Prostate gland (tissue), 2 donors: ENCODE data around the gene ASCC2. TPM values are rescaled to one million over a fixed set of nuclear protein-coding genes. Genes with fewer than 3 reads are reported as not detected.
"Not testable (repeated sequence)": the region's sequence is repeated elsewhere in the genome, so short reads cannot be mapped to it uniquely, and the experiment has no call there.

ENCODE experiments used
- DNase-seq: peaks from one replicate; pipeline ENCODE4 v3.0.0-alpha.2; 2019; ENCODE audit warnings: low spot score
- H3K27ac ChIP-seq, 2 donors: fragments of 200-600 bp; sonication (generic); 2 replicates each; pipeline ENCODE4 v1.5.1; 2017 to 2019
- H3K27me3 ChIP-seq: fragments of 200-600 bp; sonication (generic); replicated peaks from 2 replicates; pipeline ENCODE4 v1.5.1; 2019; ENCODE audit not compliant: insufficient read depth
- H3K36me3 ChIP-seq, 2 donors: fragments of 200-600 bp; sonication (generic); 1 replicate in 1 of 2; 2 replicates in 1 of 2; pipeline versions ENCODE4 v1.5.1 to v1.8.1; 2017 to 2019
- H3K4me1 ChIP-seq: fragments of 200-600 bp; sonication (generic); replicated peaks from 2 replicates; pipeline ENCODE4 v1.5.1; 2019
- H3K4me3 ChIP-seq, 2 donors: fragments of 200-600 bp; sonication (generic); 2 replicates each; pipeline ENCODE4 v1.5.1; 2017 to 2019
- H3K9me3 ChIP-seq: fragments of 200-600 bp; sonication (generic); 2 replicates; pipeline ENCODE4 v1.5.1; 2017
- POLR2A ChIP-seq: fragments of 450-650 bp; IDR thresholded peaks from one replicate; pipeline ENCODE4 v1.6.1; 2016; ENCODE audit warnings: antibody characterized with exemption, mild to moderate bottlenecking
- POLR2AphosphoS5 ChIP-seq: sonication (generic); formaldehyde crosslinking; IDR thresholded peaks from one replicate; pipeline ENCODE4 v1.6.1; 2017; ENCODE audit warnings: antibody characterized with exemption
- WGBS: methylation state at CpG from one replicate; pipeline ENCODE4 v1.1.5; 2018; 5-methylcytosine and 5-hydroxymethylcytosine counted together
- intact Hi-C: fragments of 100-400 bp; cut with DNase I; formaldehyde crosslinking; loops from one replicate; pipeline ENCODE4 v1.14.2; 2022
- total RNA-seq, 2 donors: library from RNA; depleted of rRNA; stranded (reverse); fragments of >200 nt; gene quantifications; one replicate each; pipeline ENCODE4 v1.1.0, GENCODE V29; 2016
- TF ChIP-seq, protein P1 (sequence below), 4 experiments: fragments of 200-600 bp in 2 of 4; fragments of 450-650 bp in 2 of 4; sonication (generic) in 2 of 4; IDR thresholded peaks; 1 replicate in 3 of 4; 2 replicates in 1 of 4; pipeline ENCODE4 v1.5.1; 2016 to 2019; ENCODE audit warnings: antibody characterized with exemption in 4 of 4, mild to moderate bottlenecking in 2 of 4, moderate library complexity in 2 of 4

The ASCC2 gene
- total RNA-seq, 2 donors from 2014 or later = 42.5 to 82.6 TPM

DNA sequence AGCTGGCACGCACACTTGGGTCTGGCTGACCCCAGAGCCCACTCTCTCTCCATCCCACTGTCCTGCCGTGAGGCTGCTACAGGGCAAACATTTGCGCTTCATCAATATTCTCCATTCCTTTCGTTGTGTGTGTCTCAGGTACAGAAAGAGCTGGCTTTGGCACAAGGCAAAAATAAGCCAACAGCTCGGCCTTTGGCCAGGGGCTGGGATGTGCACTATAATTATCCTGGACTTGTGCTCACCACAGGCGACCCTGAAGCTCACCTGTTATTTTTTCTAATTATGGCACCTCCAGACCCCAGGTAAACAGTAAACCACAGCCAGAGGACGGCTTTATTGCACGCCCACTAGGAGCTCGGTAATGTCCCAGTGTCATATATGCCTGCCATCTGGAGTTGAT lies 82.2 kb downstream of the ASCC2 start:
- 89% methylated on average over 9 of the region's 9 CpGs for WGBS
- H3K36me3 ChIP-seq = no peaks in the 10 kb centered on the region
- intact Hi-C loops = no loop called here

DNA sequence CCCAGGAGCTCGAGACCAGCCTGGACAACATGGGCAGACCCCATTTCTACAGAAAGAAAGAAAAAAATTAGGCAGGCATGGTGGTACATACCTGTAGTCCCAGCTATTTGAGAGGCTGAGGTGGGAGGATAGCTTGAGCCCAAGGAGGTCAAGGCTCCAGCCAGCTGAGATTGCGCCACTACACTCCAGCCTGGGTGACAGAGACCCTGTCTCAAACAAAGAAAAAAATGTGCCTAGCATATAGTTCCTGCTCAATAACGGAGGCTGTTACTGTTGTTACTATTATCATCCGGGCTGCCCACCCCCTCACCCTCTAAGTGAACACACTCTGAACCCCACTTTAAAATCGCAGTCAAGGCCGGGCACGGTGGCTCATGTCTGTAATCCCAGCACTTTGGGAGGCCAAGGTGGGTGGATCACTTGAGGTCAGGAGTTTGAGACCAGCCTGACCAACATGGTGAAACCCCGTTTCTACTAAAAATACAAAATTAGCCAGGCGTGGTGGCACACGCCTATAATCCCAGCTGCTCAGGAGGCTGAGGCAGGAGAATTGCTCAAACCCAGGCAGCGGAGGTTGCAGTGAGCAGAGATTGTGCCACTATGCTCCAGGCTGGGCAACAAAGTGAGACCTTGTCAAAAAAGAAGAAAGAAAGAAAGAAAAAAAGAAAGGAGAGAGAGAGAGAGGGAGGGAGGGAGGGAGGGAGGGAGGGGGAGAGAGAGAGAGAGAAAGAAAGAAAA lies 83.2 kb downstream of the ASCC2 start:
- H3K36me3 ChIP-seq, intact Hi-C loops, DNase-seq, H3K9me3 ChIP-seq, H3K4me1 ChIP-seq, H3K4me3 ChIP-seq, H3K27ac ChIP-seq, H3K27me3 ChIP-seq: not testable (repeated sequence)
- 94% methylated on average over 11 of the region's 11 CpGs for WGBS

More for the DNA sequence above, 82.2 kb downstream of the ASCC2 start:
- Histone ChIP-seq H3K27me3 (no peaks in the 10 kb centered on the region), H3K27ac (no peak overlapping the region), H3K9me3 (no peaks in the 10 kb centered on the region), H3K4me1 (no peaks in the 10 kb centered on the region), H3K4me3 (no peak overlapping the region)
- no peak for DNase-seq
- TF ChIP-seq POLR2A = no peak
- no peak for TF ChIP-seq POLR2AphosphoS5

DNA sequence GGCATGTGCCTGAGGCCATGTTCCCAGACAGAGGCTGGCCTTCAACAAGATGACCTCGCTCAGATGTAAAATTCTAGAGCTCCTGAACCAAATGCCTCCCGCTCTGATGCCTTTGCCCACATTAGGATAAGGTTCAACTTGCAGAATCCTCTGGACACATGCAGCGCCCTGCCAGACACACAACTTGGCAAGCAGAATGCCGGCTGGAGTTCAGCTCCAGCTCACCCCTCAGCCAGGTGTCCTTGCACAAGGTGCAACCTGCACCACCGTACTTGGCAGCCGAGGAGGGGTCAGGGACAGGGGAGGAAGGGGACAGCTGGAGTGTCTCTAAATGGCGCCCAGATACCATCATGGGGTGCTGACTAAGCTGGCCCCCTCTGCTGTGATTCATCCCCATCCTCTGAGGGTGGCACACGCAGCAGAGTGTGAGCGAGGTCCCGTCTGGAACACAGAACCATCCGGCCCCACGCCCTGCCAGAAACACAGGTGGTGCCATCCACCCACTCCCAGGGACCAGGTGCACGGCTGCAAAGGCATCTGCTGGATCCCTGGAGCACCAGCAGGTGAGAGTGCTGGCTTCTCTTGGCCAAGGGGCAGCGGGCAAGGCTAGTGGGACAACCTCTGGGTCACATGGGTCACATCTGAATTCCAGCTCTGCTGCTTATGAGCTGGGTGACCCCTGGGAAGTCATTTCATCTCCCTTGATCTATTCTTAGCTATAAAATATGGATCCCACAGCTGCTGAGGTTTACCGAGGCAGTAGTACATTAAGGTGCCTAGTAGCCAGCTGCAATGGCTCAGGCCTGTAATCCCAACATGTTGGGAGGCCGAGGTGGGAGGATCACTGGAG lies 84.0 kb downstream of the ASCC2 start:
- H3K4me1 ChIP-seq = no peaks in the 10 kb centered on the region
- no peaks in the 10 kb centered on the region for H3K9me3 ChIP-seq
- H3K27me3 ChIP-seq = no peaks in the 10 kb centered on the region
- no peak overlapping the region for H3K27ac ChIP-seq
- intact Hi-C loops = no loop called here
- H3K36me3 ChIP-seq = no peaks in the 10 kb centered on the region
- no peak for TF ChIP-seq POLR2A
- no peak for TF ChIP-seq POLR2AphosphoS5
- TF ChIP-seq, protein P1, sequence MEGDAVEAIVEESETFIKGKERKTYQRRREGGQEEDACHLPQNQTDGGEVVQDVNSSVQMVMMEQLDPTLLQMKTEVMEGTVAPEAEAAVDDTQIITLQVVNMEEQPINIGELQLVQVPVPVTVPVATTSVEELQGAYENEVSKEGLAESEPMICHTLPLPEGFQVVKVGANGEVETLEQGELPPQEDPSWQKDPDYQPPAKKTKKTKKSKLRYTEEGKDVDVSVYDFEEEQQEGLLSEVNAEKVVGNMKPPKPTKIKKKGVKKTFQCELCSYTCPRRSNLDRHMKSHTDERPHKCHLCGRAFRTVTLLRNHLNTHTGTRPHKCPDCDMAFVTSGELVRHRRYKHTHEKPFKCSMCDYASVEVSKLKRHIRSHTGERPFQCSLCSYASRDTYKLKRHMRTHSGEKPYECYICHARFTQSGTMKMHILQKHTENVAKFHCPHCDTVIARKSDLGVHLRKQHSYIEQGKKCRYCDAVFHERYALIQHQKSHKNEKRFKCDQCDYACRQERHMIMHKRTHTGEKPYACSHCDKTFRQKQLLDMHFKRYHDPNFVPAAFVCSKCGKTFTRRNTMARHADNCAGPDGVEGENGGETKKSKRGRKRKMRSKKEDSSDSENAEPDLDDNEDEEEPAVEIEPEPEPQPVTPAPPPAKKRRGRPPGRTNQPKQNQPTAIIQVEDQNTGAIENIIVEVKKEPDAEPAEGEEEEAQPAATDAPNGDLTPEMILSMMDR (IDR thresholded peaks at IDR 0.05) = no peak
- WGBS = 91% methylated on average over 16 of the region's 16 CpGs
- no peak overlapping the region for H3K4me3 ChIP-seq
- DNase-seq = no peak

DNA sequence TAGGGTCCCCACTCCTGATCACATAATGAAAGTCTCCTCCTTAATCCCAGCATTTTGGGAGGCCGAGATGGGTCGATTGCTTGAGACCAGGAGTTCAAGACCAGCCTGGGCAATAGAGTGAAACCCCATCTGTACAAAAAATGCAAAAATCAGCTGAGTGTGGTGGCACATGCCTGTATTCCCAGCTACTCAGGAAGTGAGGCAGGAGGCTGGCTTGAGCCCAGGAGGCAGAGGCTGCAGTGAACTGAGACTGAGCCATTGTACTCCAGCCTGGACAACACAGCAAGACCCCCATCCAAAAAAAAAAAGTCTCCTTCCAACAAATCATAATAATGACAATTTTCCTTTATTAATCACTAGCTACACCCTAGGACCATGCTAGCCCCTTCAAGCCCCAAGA lies 86.4 kb downstream of the ASCC2 start:
- H3K4me1 ChIP-seq = no peaks in the 10 kb centered on the region
- WGBS = 86% methylated on average over 2 of the region's 2 CpGs
- no peak overlapping the region for H3K27ac ChIP-seq
- intact Hi-C loops = no loop called here
- DNase-seq = no peak
- no peaks in the 10 kb centered on the region for H3K27me3 ChIP-seq
- no peaks in the 10 kb centered on the region for H3K9me3 ChIP-seq
- H3K36me3 ChIP-seq = no peaks in the 10 kb centered on the region
- H3K4me3 ChIP-seq = no peak overlapping the region
- TF ChIP-seq POLR2AphosphoS5 = no peak
- TF ChIP-seq, protein P1 (IDR thresholded peaks at IDR 0.05) = no peak
- TF ChIP-seq POLR2A = no peak

DNA sequence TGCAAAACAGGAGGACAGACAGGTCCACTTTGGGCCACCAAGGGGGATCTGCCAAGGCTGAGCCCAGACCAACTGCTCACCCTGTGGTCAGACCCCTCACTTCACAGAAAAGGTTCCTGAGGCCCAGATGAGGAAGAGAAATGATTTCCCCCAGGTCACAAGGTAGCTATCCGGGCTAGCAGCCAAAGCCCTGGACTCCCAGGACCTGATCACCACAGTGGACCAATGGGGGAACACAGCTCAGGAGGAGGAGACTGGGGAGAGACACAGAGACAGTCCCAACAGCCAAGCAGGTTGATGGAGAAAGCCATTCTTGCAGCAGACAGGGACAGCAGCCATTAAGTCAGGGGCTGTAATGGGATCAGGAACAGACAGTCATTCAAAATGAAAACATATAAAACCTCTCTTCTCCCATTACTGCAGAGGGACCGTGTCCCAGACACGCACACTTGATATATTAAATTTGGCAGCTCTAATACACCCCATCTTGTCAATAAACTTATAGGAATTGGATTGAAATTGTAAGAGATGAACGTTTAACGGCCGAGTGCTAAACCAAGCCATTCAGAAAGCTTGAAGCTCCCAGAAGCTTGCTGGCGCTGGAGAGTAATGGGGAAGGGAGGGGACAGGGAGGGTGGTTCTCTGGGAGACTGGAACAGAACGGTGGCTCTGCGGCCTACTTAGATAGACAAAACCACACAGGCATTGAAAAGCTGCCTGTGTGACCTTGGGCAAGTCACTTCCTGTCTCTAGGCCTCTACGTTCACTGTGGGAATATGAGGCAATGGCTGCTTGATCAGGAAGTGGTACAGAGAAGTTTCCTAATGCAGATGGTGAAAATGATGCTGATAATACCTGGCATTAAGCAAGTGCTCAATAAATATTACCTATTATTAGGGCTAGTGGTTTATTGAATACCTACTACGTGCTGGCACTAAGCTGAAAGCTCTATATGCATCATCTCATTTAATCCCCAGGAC lies 87.2 kb downstream of the ASCC2 start:
- 78% methylated on average over 11 of the region's 11 CpGs for WGBS
- no peak overlapping the region for H3K27ac ChIP-seq
- TF ChIP-seq, protein P1 (IDR thresholded peaks at IDR 0.05) = no peak
- no peak for TF ChIP-seq POLR2A
- no peak for TF ChIP-seq POLR2AphosphoS5
- intact Hi-C loops = no loop called here
- no peaks in the 10 kb centered on the region for H3K27me3 ChIP-seq
- no peaks in the 10 kb centered on the region for H3K36me3 ChIP-seq
- no peaks in the 10 kb centered on the region for H3K4me1 ChIP-seq
- no peak for DNase-seq
- H3K9me3 ChIP-seq = no peaks in the 10 kb centered on the region
- no peak overlapping the region for H3K4me3 ChIP-seq
